Measurements from ENCODE around the gene MYL5. TPM values are rescaled to one million over a fixed set of nuclear protein-coding genes. Genes with fewer than 3 reads are reported as not detected.

The MYL5 gene
- total and polyA plus RNA-seq, 2 of the 13 experiments (the other 11 are each of a cell fraction or from before 2014, with no cell fraction given): 6.5 to 16.0 TPM

DNA sequence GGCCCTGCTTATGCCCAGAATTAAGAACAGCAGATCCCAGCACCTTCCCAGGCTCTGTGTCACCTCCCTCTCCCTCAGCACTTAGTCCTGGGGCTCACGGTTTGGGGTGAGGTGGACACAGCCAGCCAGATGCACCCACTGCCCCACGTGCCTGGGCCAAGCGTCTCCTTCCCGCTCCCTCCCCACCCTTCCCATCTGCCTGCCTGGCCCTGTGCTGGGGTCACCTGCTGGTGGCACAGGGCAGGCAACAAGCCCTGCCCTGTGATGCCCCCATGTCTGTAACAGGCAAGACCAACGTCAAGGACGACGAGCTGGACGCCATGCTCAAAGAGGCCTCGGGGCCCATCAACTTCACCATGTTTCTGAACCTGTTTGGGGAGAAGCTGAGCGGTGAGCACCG lies 5.3 kb downstream of the MYL5 start:
- ATAC-seq: no peak
- no TSS peak for BruUV-seq (replicated peaks)
- CTCF ChIA-PET (ENCODE audit: low intra/inter-chr PET ratio, low total read pairs): no interaction called here
- Histone ChIP-seq H3K4me3 (replicated peaks in 1 of 3; ENCODE audit: insufficient read depth in 1 of 3, low read depth in 2 of 3, low read length in 3 of 3) (no peak overlapping the region), H3K36me3 (replicated peaks in 1 of 2; ENCODE audit: control insufficient read depth in 1 of 2, insufficient read depth in 2 of 2, low read length in 2 of 2) (no peaks in the 10 kb centered on the region), H3K9me3 (ENCODE audit: low read length) (no peaks in the 10 kb centered on the region), H3K4me2 (ENCODE audit: low read depth, low read length) (no peak overlapping the region), H3K79me2 (ENCODE audit: insufficient read depth, low read length) (peaks cover 7% of the 10 kb centered on the region), H3K27ac (ENCODE audit: extremely low read length, insufficient read depth, low read length) (no peak overlapping the region), H3K27me3 (ENCODE audit: control insufficient read depth in 1 of 2, insufficient read depth in 2 of 2, low read length in 2 of 2) (no peaks in the 10 kb centered on the region), H4K20me1 (ENCODE audit: insufficient read depth, low read length) (no peaks in the 10 kb centered on the region), H2AFZ (ENCODE audit: low read length) (no peak overlapping the region), H3K4me1 (ENCODE audit: insufficient read depth, low read length) (peaks cover 88% of the 10 kb centered on the region), H3K9ac (ENCODE audit: insufficient read depth, low read depth, low read length) (no peak overlapping the region)
- in situ Hi-C loops (cut with HindIII; ENCODE audit: extremely low pct_ligation_motif_present, low pct_unique_long_range_greater_than_20kb): no loop called here
- TF ChIP-seq SRF (IDR thresholded peaks at IDR 0.05; ENCODE audit: low read depth, low read length) (no peak), ZNF160 (CRISPR knock-in tag; IDR thresholded peaks at IDR 0.05) (no peak), ATRX (CRISPR knock-in tag; IDR thresholded peaks at IDR 0.05; ENCODE audit: borderline replicate concordance) (no peak), POLR2A (IDR thresholded peaks at IDR 0.05; ENCODE audit: insufficient read depth in 1 of 2, low read depth in 2 of 2, low read length in 2 of 2) (peak in 1 of 2 experiments; percentile 24; a peak in 1 of 4 replicates), SKI (IDR thresholded peaks at IDR 0.05; ENCODE audit: partially characterized antibody) (no peak), SOX13 (IDR thresholded peaks at IDR 0.05) (no peak), SOX13 (CRISPR knock-in tag; conservative IDR thresholded peaks at IDR 0.05 in 1 of 2, IDR thresholded peaks at IDR 0.05 in 1 of 2) (no peak), HNRNPL (IDR thresholded peaks at IDR 0.05; ENCODE audit: low read depth, low read length) (0 out of 2 replicates have a peak, but pooled peaks have one; percentile 49), ZNF350 (CRISPR knock-in tag; IDR thresholded peaks at IDR 0.05; ENCODE audit: borderline replicate concordance, low read depth) (no peak), ZNF441 (CRISPR knock-in tag; IDR thresholded peaks at IDR 0.05; ENCODE audit: borderline replicate concordance) (no peak), ZNF484 (CRISPR knock-in tag; IDR thresholded peaks at IDR 0.05; ENCODE audit: borderline replicate concordance, low read depth) (no peak), SP4 (CRISPR knock-in tag; IDR thresholded peaks at IDR 0.05) (peak; percentile 42; the same call in 1 of the 2 replicates), ZNF34 (CRISPR knock-in tag; IDR thresholded peaks at IDR 0.05; ENCODE audit: borderline replicate concordance) (no peak), ZNF572 (CRISPR knock-in tag; IDR thresholded peaks at IDR 0.05) (0 out of 2 replicates have a peak, but pooled peaks have one; percentile 7), AGO2 (optimal IDR thresholded peaks at IDR 0.05; ENCODE audit: low read depth, low read length) (peak; percentile 2)
- FAIRE-seq: no peak
- no peak for DNase-seq (ENCODE audit: low spot score)
- POLR2A ChIA-PET: interaction anchor here (1.3 kb wide), 1 partner anchor 8 kb away, joined by 7 read pairs; no protein-coding TSS in a partner anchor
- intact Hi-C loops (cut with micrococcal nuclease; ENCODE audit: unreplicated experiment): loop anchor here (10.0 kb wide), 1 partner anchor 205 kb away; no protein-coding TSS in a partner anchor
- no CpG with 5 or more reads among the region's 11 CpGs for WGBS (ENCODE audit: low lambda C conversion rate)
